Measurements from ENCODE around the gene GNG11.

DNA sequence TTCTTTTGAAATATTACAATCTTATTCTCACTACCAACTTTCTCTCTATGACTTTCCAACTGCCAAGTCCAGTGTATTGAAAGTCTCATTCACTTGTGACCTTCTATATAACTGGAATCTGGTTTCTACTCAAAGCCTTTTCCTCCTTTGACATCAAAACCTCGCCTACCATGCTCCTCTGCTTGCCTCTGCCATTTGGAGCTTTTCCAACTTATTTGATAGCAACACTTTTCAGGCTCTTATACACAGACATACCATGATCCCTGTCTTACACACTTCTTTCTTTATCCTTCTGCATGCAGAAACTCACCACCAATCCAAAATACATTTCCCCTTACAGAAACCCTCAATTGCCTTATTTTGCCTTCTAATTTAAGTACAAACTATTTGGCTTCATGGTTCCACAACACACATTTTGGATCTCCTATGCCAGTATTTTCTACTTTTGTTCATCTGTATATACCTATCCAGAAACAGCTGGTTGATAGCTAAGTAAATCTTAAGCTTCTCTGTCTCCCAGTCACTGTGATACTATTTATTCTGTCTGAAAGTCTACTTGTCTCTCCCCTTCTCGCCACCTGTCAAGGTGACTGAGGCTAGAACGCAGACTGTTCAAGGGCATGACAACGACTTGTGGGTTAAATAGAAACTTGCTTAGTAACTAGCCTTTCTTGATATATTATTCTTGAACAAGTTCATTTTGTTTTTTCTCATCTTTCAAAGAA, 22.4 kb downstream of the GNG11 start:
- TF ChIP-seq TAF1 (IDR thresholded peaks at IDR 0.05; ENCODE audit: borderline replicate concordance, insufficient read depth, low read length) = no peak
- TF ChIP-seq POLR2AphosphoS5 (IDR thresholded peaks at IDR 0.05; ENCODE audit: low read depth, low read length) = no peak
- TF ChIP-seq, protein P1, sequence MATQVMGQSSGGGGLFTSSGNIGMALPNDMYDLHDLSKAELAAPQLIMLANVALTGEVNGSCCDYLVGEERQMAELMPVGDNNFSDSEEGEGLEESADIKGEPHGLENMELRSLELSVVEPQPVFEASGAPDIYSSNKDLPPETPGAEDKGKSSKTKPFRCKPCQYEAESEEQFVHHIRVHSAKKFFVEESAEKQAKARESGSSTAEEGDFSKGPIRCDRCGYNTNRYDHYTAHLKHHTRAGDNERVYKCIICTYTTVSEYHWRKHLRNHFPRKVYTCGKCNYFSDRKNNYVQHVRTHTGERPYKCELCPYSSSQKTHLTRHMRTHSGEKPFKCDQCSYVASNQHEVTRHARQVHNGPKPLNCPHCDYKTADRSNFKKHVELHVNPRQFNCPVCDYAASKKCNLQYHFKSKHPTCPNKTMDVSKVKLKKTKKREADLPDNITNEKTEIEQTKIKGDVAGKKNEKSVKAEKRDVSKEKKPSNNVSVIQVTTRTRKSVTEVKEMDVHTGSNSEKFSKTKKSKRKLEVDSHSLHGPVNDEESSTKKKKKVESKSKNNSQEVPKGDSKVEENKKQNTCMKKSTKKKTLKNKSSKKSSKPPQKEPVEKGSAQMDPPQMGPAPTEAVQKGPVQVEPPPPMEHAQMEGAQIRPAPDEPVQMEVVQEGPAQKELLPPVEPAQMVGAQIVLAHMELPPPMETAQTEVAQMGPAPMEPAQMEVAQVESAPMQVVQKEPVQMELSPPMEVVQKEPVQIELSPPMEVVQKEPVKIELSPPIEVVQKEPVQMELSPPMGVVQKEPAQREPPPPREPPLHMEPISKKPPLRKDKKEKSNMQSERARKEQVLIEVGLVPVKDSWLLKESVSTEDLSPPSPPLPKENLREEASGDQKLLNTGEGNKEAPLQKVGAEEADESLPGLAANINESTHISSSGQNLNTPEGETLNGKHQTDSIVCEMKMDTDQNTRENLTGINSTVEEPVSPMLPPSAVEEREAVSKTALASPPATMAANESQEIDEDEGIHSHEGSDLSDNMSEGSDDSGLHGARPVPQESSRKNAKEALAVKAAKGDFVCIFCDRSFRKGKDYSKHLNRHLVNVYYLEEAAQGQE (IDR thresholded peaks at IDR 0.05; ENCODE audit: insufficient read depth in 1 of 2, low read depth in 2 of 2, low read length in 2 of 2) = no peak
- no peak for TF ChIP-seq FOXP2 (optimal IDR thresholded peaks at IDR 0.05; ENCODE audit: borderline replicate concordance, extremely low read depth, extremely low read length, insufficient read depth)
- no peak for TF ChIP-seq SIN3A (IDR thresholded peaks at IDR 0.05; ENCODE audit: borderline replicate concordance, insufficient read depth, low read length)
